Sigmoid colon (tissue), 4 donors: ENCODE results near the gene OARD1.

Source experiments
- POLR2A ChIP-seq, 2 donors: fragments of 450-650 bp; IDR thresholded peaks; one replicate each; pipeline ENCODE4 v1.6.1; 2016; ENCODE audit warnings: antibody characterized with exemption in 2 of 2, mild to moderate bottlenecking in 2 of 2, moderate library complexity in 2 of 2
- POLR2AphosphoS5 ChIP-seq, 4 donors: sonication (generic); formaldehyde crosslinking; IDR thresholded peaks; one replicate each; pipeline ENCODE4 v1.6.1; 2017; ENCODE audit warnings: antibody characterized with exemption in 4 of 4

DNA sequence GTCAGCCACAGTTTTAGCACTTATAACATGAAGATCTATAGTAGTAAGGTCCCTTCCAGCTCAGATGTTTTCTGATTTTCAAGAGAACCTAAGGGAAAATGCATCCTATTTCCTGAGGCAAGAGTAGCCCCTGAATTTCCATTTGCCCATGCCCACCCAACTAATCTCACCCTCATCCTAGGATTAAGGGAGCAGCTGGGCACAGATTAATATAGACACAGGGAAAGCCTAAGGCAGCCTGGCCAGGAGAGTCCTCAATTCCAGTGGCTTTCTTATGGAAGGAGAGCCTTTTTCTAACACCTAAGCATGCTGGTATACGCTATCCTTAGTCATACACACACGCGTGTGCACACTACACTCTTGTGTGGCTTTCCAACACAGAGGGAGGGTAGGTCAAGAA is 17.6 kb downstream of the OARD1 start:
- TF ChIP-seq POLR2AphosphoS5 (IDR thresholded peaks at IDR 0.05) (no peak), POLR2A (IDR thresholded peaks at IDR 0.05) (no peak)
